ENCODE measurements around the gene UBE4B.

GRCh38 chr1:10121688-10122087 is 88.9 kb downstream of the UBE4B start:
- no peak for TF ChIP-seq GTF2I (CRISPR knock-in tag; conservative IDR thresholded peaks at IDR 0.05)
- TF ChIP-seq, protein P1, sequence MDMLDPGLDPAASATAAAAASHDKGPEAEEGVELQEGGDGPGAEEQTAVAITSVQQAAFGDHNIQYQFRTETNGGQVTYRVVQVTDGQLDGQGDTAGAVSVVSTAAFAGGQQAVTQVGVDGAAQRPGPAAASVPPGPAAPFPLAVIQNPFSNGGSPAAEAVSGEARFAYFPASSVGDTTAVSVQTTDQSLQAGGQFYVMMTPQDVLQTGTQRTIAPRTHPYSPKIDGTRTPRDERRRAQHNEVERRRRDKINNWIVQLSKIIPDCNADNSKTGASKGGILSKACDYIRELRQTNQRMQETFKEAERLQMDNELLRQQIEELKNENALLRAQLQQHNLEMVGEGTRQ (CRISPR knock-in tag; IDR thresholded peaks at IDR 0.05): no peak
- TF ChIP-seq ATF2 (CRISPR knock-in tag; IDR thresholded peaks at IDR 0.05; ENCODE audit: borderline replicate concordance, low read depth): no peak
- TF ChIP-seq ZNF416 (CRISPR knock-in tag; IDR thresholded peaks at IDR 0.05): no peak
- TF ChIP-seq ETV6 (CRISPR knock-in tag; IDR thresholded peaks at IDR 0.05): no peak
- TF ChIP-seq CTCF (IDR thresholded peaks at IDR 0.05): no peak
- no peak for TF ChIP-seq SMAD4 (CRISPR knock-in tag; IDR thresholded peaks at IDR 0.05)
- no peak for TF ChIP-seq E2F5 (CRISPR knock-in tag; IDR thresholded peaks at IDR 0.05)
- no peak for TF ChIP-seq NR2C2 (CRISPR knock-in tag; IDR thresholded peaks at IDR 0.05)

Measured in WTC11 (cell line).